ENCODE data around the gene AGAP1.

GRCh38 chr2:235841863-235842262 is 348.0 kb downstream of the AGAP1 start:
- no peak for TF ChIP-seq POLR2AphosphoS5 (IDR thresholded peaks at IDR 0.05; ENCODE audit: low read depth, low read length)
- TF ChIP-seq POLR2A (IDR thresholded peaks at IDR 0.05; ENCODE audit: low read depth, low read length), result no peak
- no peak for TF ChIP-seq TAF1 (IDR thresholded peaks at IDR 0.05; ENCODE audit: low read depth, low read length)
